ENCODE data around the gene TUB. TPM values are rescaled to one million over a fixed set of nuclear protein-coding genes. Genes with fewer than 3 reads are reported as not detected.

Gene TUB
- total and polyA plus RNA-seq, 8 donors: 0.68 to 2.2 (median 1.5) TPM

GRCh38 chr11:8138526-8138925, 57.5 kb downstream of the TUB start:
- FAIRE-seq (no peak), DNase-seq (no peak), ATAC-seq (no peak)
- Histone ChIP-seq H3K4me1 (no peaks in the 10 kb centered on the region), H3K27ac (no peak overlapping the region), H3K27me3 (no peaks in the 10 kb centered on the region), H3K9me3 (no peaks in the 10 kb centered on the region), H3K36me3 (peaks cover 0 to 8% (median 0%) of the 10 kb centered on the region in 3 donors), H3K4me3 (no peak overlapping the region)
- no peak for TF ChIP-seq CTCF (IDR thresholded peaks at IDR 0.05)
- intact Hi-C loops (cut with DNase I): no loop called here
- 93 to 98% methylated on average over 2 of the region's 2 CpGs for WGBS, 2 donors

DNA sequence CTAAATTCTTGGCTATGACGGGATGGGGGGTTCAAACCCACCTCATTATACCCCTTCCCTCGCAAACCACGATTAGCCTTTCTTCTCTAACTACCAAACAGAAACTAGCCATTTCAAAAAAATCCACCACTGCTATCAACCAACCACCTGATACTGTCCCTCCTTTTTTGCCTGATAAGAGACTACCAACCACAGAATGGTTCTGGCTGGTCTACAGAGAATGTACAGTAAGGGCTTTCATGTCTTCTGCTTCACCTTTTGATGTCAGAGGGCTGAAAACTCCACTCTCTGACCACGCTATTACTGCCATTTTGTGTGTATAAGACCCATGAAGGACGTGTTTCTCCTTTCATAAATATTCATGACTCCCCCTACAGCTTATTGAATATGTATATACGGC, 68.7 kb downstream of the TUB start:
- Histone ChIP-seq H3K9me3 (no peaks in the 10 kb centered on the region), H3K4me3 (no peak overlapping the region), H3K4me1 (no peaks in the 10 kb centered on the region), H3K27me3 (no peaks in the 10 kb centered on the region), H3K36me3 (no peaks in the 10 kb centered on the region), H3K27ac (no peak overlapping the region)
- FAIRE-seq (no peak), DNase-seq (no peak), ATAC-seq (no peak)
- TF ChIP-seq CTCF (IDR thresholded peaks at IDR 0.05): no peak
- 94% methylated on average over 6 of the region's 6 CpGs for WGBS, 2 donors
- intact Hi-C loops (cut with DNase I): no loop called here

Other genes with a start within 250 kb of the TUB start
- gene OR10A6, start 149.9 kb upstream of the TUB start, total RNA-seq: not detected
- gene OR10A6, start 149.9 kb upstream of the TUB start, polyA plus RNA-seq: not detected
- not detected for gene OR10A3, start 139.5 kb upstream of the TUB start, total RNA-seq
- not detected for gene OR10A3, start 139.5 kb upstream of the TUB start, polyA plus RNA-seq
- not detected for gene NLRP10, start 115.8 kb upstream of the TUB start, total RNA-seq
- under 1 TPM in 1 of 2 donors, not detected in 1; 0.05 TPM for gene NLRP10, start 115.8 kb upstream of the TUB start, polyA plus RNA-seq
- gene EIF3F, start 93.9 kb upstream of the TUB start, total RNA-seq: 100 to 1,000 TPM; 132 to 201 (median 175) TPM
- 100 to 1,000 TPM; 106 to 189 TPM for gene EIF3F, start 93.9 kb upstream of the TUB start, polyA plus RNA-seq
- gene RIC3, start 87.8 kb downstream of the TUB start, total RNA-seq: 10 to 100 TPM; 11.3 to 20.5 (median 15.6) TPM
- 10 to 100 TPM; 22.4 to 49.9 TPM for gene RIC3, start 87.8 kb downstream of the TUB start, polyA plus RNA-seq
- 1 to 10 TPM in 1 of 6 donors, under 1 TPM in 5; 0.14 to 1.0 (median 0.56) TPM for gene LMO1, start 182.7 kb downstream of the TUB start, total RNA-seq
- 1 to 10 TPM; 1.3 to 6.8 TPM for gene LMO1, start 182.7 kb downstream of the TUB start, polyA plus RNA-seq

Data from pancreas (tissue), 10 donors.